HCT116 (cell line): ENCODE data around the gene VAT1. TPM values are rescaled to one million over a fixed set of nuclear protein-coding genes. Genes with fewer than 3 reads are reported as not detected.
"Not testable (repeated sequence)": the region's sequence is repeated elsewhere in the genome, so short reads cannot be mapped to it uniquely, and the experiment has no call there.

Source experiments
- ATAC-seq: fragments of 200-7000 bp; cut with Tn5 transposase; 2 replicates; pipeline ENCODE4 v1.9.1; 2020; ENCODE audit warnings: mild to moderate bottlenecking, moderate library complexity
- BruUV-seq: library from RNA; stranded (reverse); fragments of 400-500 nt; replicated peaks from 2 replicates; lab custom pipeline; 2021; lab: Mats Ljungman, UMichigan
- CTCF ChIA-PET: fragments of 300-600 bp; sonication (Branson Sonifier 250); formaldehyde crosslinking; loops from one replicate; lab custom pipeline; 2021; ENCODE audit warnings: antibody characterized with exemption; lab: Charles Lee
- POLR2A ChIA-PET: fragments of 300-600, 350-600 bp; sonication (Branson Sonifier 250); formaldehyde crosslinking; loops from one replicate; lab custom pipeline; 2021; ENCODE audit warnings: antibody characterized with exemption; lab: Charles Lee
- RAD21 ChIA-PET, 2 experiments: fragments of 300-600 bp; sonication (Branson Sonifier 250); formaldehyde crosslinking; loops; one replicate each; lab custom pipeline; 2023; ENCODE audit warnings: low total read pairs in 2 of 2; ENCODE audit not compliant: uncharacterized antibody in 2 of 2, unreplicated experiment in 2 of 2, low non-redundant PET in 1 of 2; lab: Charles Lee
- DNase-seq: peaks from one replicate; pipeline ENCODE4 v3.0.0-alpha.2; 2010; ENCODE audit warnings: low read depth, low spot score
- H2AFZ ChIP-seq: fragments of 200-600 bp; shearing (Covaris generic), sonication (generic); 2 replicates; pipeline ENCODE4 v1.6.1; 2017; ENCODE audit warnings: low read depth, mixed run types, mixed read lengths, antibody characterized with exemption, low read length; ENCODE audit not compliant: poor library complexity, severe bottlenecking
- H3K27ac ChIP-seq: 2 replicates; pipeline ENCODE4 v1.5.1; 2012; ENCODE audit warnings: low read depth, low read length
- H3K27me3 ChIP-seq: fragments of 200-600 bp; sonication (generic); 2 replicates; pipeline ENCODE4 v1.6.1; 2016; ENCODE audit warnings: mixed run types, low read length, mixed read lengths; ENCODE audit not compliant: insufficient read depth
- H3K36me3 ChIP-seq, 2 experiments: fragments of 200-500 bp in 1 of 2; fragments of 200-600 bp in 1 of 2; sonication (Bioruptor generic) in 1 of 2; sonication (generic) in 1 of 2; 2 replicates each; pipeline versions ENCODE4 v1.5.1 to v1.6.1; 2014 to 2016; ENCODE audit warnings: low read length in 2 of 2, inconsistent platforms in 1 of 2, mixed read lengths in 1 of 2, mixed run types in 1 of 2; ENCODE audit not compliant: insufficient read depth in 2 of 2, control insufficient read depth in 1 of 2
- H3K4me1 ChIP-seq, 2 experiments: fragments of 200-600 bp in 1 of 2; sonication (generic) in 1 of 2; 2 replicates each; pipeline versions ENCODE4 v1.5.1 to v1.6.1; 2012 to 2017; ENCODE audit warnings: low read length in 2 of 2, inconsistent platforms in 1 of 2, mild to moderate bottlenecking in 1 of 2, mixed read lengths in 1 of 2, mixed run types in 1 of 2, moderate library complexity in 1 of 2; ENCODE audit not compliant: insufficient read depth in 2 of 2, control insufficient read depth in 1 of 2
- H3K4me2 ChIP-seq: fragments of 200-600 bp; sonication (generic); 2 replicates; pipeline ENCODE4 v1.6.1; 2017; ENCODE audit warnings: mixed run types, low read length, mixed read lengths
- H3K4me3 ChIP-seq, 2 experiments: fragments of 200-600 bp in 1 of 2; sonication (generic) in 1 of 2; replicated peaks in 1 of 2; 2 replicates each; pipeline ENCODE4 v1.5.1; 2011 to 2016; ENCODE audit warnings: low read length in 2 of 2, control low read depth in 1 of 2, low read depth in 1 of 2, mild to moderate bottlenecking in 1 of 2, mixed read lengths in 1 of 2, mixed run types in 1 of 2
- H3K79me2 ChIP-seq: fragments of 200-600 bp; sonication (generic); 2 replicates; pipeline ENCODE4 v1.6.1; 2017; ENCODE audit warnings: mild to moderate bottlenecking, mixed run types, low read length, moderate library complexity, mixed read lengths; ENCODE audit not compliant: insufficient read depth
- H3K9ac ChIP-seq: fragments of 200-600 bp; sonication (generic); 2 replicates; pipeline ENCODE4 v1.6.1; 2016; ENCODE audit warnings: low read length, mixed read lengths
- H3K9me2 ChIP-seq: fragments of 200-600 bp; sonication (generic), shearing (Covaris generic); 2 replicates; pipeline ENCODE4 v1.6.1; 2017; ENCODE audit warnings: mixed run types, mild to moderate bottlenecking, moderate library complexity; ENCODE audit not compliant: insufficient read depth
- H3K9me3 ChIP-seq, 2 experiments: fragments of 200-500 bp in 1 of 2; fragments of 200-600 bp in 1 of 2; sonication (Bioruptor generic) in 1 of 2; sonication (generic) in 1 of 2; 2 replicates each; pipeline ENCODE4 v1.6.1; 2014 to 2017; ENCODE audit warnings: low read length in 2 of 2, mixed read lengths in 2 of 2, inconsistent platforms in 1 of 2, low read depth in 1 of 2, mild to moderate bottlenecking in 1 of 2, mixed run types in 1 of 2, moderate library complexity in 1 of 2; ENCODE audit not compliant: control insufficient read depth in 1 of 2, insufficient read depth in 1 of 2
- H4K20me1 ChIP-seq: fragments of 200-600 bp; sonication (generic), shearing (Covaris generic); 2 replicates; pipeline ENCODE4 v1.6.1; 2017; ENCODE audit warnings: mixed run types, mild to moderate bottlenecking, moderate library complexity; ENCODE audit not compliant: insufficient read depth
- CEBPB ChIP-seq: IDR thresholded peaks from 2 replicates; pipeline ENCODE4 v1.6.1; 2012; ENCODE audit warnings: low read depth
- EGR1 ChIP-seq: IDR thresholded peaks from 2 replicates; pipeline ENCODE4 v1.6.1; 2012; ENCODE audit warnings: low read depth
- ELF1 ChIP-seq: IDR thresholded peaks from 2 replicates; pipeline ENCODE4 v1.6.1; 2012; ENCODE audit warnings: low read depth, borderline replicate concordance
- FOSL1 ChIP-seq: IDR thresholded peaks from 2 replicates; pipeline ENCODE4 v1.6.1; 2012; ENCODE audit warnings: low read depth
- JUND ChIP-seq: IDR thresholded peaks from 2 replicates; pipeline ENCODE4 v1.6.1; 2012
- POLR2A ChIP-seq: IDR thresholded peaks from 2 replicates; pipeline ENCODE4 v1.7.0; 2011; ENCODE audit warnings: borderline replicate concordance; ENCODE audit not compliant: insufficient read depth, insufficient read length; ENCODE audit errors: extremely low read depth
- RAD21 ChIP-seq: IDR thresholded peaks from 2 replicates; pipeline ENCODE4 v1.6.1; 2012; ENCODE audit warnings: low read depth, mild to moderate bottlenecking
- REST ChIP-seq: IDR thresholded peaks from 2 replicates; pipeline ENCODE4 v1.6.1; 2012; ENCODE audit warnings: low read depth
- SIN3A ChIP-seq: IDR thresholded peaks from 2 replicates; pipeline ENCODE4 v1.6.1; 2012; ENCODE audit warnings: low read depth
- SRF ChIP-seq: IDR thresholded peaks from 2 replicates; pipeline ENCODE4 v1.6.1; 2012; ENCODE audit warnings: low read depth
- YY1 ChIP-seq: IDR thresholded peaks from 2 replicates; pipeline ENCODE4 v1.6.1; 2011; ENCODE audit warnings: low read length, low read depth, moderate library complexity, mild to moderate bottlenecking; ENCODE audit not compliant: insufficient replicate concordance; ENCODE audit errors: extremely low read depth
- intact Hi-C: fragments of 100-400 bp; cut with micrococcal nuclease; formaldehyde crosslinking; loops from 2 replicates; pipeline ENCODE4 v1.10.0; 2022
- total RNA-seq: library from RNA; stranded (reverse); gene quantifications from one replicate; pipeline ENCODE4 v1.2.1, GENCODE V29; 2021; ENCODE audit not compliant: unreplicated experiment
- TF ChIP-seq, protein P1 (sequence below), 3 experiments: fragments of 200-600 bp in 1 of 3; sonication (generic) in 1 of 3; IDR thresholded peaks in 2 of 3; conservative IDR thresholded peaks in 1 of 3; 2 replicates each; pipeline ENCODE4 v1.5.1; 2012 to 2017; ENCODE audit warnings: low read depth in 2 of 3, low read length in 2 of 3, antibody characterized with exemption in 1 of 3, borderline replicate concordance in 1 of 3, control low read depth in 1 of 3, mild to moderate bottlenecking in 1 of 3, mixed read lengths in 1 of 3, mixed run types in 1 of 3, moderate library complexity in 1 of 3; ENCODE audit not compliant: insufficient read depth in 1 of 3
- TF ChIP-seq, protein P2 (sequence below): IDR thresholded peaks from 2 replicates; pipeline ENCODE4 v1.6.1; 2012

The VAT1 gene
- total RNA-seq, 1 experiment from 2014 or later: 197 TPM

DNA sequence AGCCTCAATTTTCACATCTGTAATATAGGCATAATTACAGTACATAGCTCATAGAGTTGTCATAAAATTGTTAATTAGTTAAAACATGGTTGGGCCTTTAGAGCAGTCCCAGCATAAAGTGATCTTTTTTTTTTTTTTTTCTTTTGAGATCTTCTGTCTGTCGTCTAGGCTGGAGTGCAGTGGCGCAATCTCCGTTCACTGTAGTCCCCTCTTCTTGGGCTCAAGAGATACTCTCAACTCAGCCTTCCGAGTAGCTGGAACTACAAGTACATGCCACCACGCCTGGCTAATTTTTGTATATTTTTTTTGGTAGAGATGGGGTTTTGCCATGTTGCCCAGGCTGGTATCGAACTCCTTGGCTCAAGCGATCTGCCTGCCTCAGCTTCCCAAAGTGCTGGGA is 33.9 kb upstream of the VAT1 start:
- H3K27ac ChIP-seq: no peak overlapping the region
- H3K9me2 ChIP-seq: no peaks in the 10 kb centered on the region
- TF ChIP-seq YY1 (no peak), FOSL1 (no peak), ELF1 (no peak), SIN3A (no peak), CEBPB (no peak), RAD21 (no peak), SRF (no peak), REST (no peak), POLR2A (no peak), EGR1 (no peak), JUND (no peak)
- TF ChIP-seq, protein P1, sequence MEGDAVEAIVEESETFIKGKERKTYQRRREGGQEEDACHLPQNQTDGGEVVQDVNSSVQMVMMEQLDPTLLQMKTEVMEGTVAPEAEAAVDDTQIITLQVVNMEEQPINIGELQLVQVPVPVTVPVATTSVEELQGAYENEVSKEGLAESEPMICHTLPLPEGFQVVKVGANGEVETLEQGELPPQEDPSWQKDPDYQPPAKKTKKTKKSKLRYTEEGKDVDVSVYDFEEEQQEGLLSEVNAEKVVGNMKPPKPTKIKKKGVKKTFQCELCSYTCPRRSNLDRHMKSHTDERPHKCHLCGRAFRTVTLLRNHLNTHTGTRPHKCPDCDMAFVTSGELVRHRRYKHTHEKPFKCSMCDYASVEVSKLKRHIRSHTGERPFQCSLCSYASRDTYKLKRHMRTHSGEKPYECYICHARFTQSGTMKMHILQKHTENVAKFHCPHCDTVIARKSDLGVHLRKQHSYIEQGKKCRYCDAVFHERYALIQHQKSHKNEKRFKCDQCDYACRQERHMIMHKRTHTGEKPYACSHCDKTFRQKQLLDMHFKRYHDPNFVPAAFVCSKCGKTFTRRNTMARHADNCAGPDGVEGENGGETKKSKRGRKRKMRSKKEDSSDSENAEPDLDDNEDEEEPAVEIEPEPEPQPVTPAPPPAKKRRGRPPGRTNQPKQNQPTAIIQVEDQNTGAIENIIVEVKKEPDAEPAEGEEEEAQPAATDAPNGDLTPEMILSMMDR (IDR thresholded peaks at IDR 0.05 in 2 of 3, conservative IDR thresholded peaks at IDR 0.05 in 1 of 3; ENCODE audit: borderline replicate concordance in 1 of 3, insufficient read depth in 1 of 3, low read depth in 2 of 3, low read length in 2 of 3): no peak
- TF ChIP-seq, protein P2, sequence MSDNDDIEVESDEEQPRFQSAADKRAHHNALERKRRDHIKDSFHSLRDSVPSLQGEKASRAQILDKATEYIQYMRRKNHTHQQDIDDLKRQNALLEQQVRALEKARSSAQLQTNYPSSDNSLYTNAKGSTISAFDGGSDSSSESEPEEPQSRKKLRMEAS: no peak
- TF ChIP-seq, all 23 proteins: peak for 0
- Histone ChIP-seq H2AFZ (no peak overlapping the region), H4K20me1 (no peaks in the 10 kb centered on the region), H3K27me3 (no peaks in the 10 kb centered on the region), H3K4me2 (no peak overlapping the region), H3K4me3 (no peak overlapping the region), H3K9ac (no peak overlapping the region), H3K79me2 (no peaks in the 10 kb centered on the region), H3K9me3 (no peaks in the 10 kb centered on the region), H3K36me3 (peaks cover 11 to 20% of the 10 kb centered on the region in 2 experiments), H3K4me1 (no peaks in the 10 kb centered on the region)
- ATAC-seq: no peak
- ChIA-PET RAD21 (no interaction called here), CTCF (no interaction called here), POLR2A (no interaction called here)
- DNase-seq: no peak
- no TSS peak for BruUV-seq
- intact Hi-C loops: no loop called here

- H3K4me3 ChIP-seq, H3K4me1 ChIP-seq, RAD21 ChIA-PET, H3K27me3 ChIP-seq, intact Hi-C loops, H4K20me1 ChIP-seq, POLR2A ChIA-PET, H3K4me2 ChIP-seq, H3K9me3 ChIP-seq, ATAC-seq, DNase-seq, H3K9ac ChIP-seq, CTCF ChIA-PET, H2AFZ ChIP-seq, H3K79me2 ChIP-seq, H3K9me2 ChIP-seq, BruUV-seq, H3K27ac ChIP-seq: not testable (repeated sequence)
- peaks cover 21 to 25% of the 10 kb centered on the region in 2 experiments for H3K36me3 ChIP-seq
Observed at GRCh38 chr17:43053008-43053407, 30.8 kb upstream of the VAT1 start.
